Smooth muscle cell (in vitro differentiated cells): ENCODE results near the gene ASIC5. TPM values are rescaled to one million over a fixed set of nuclear protein-coding genes. Genes with fewer than 3 reads are reported as not detected.
"Not testable (repeated sequence)": the region's sequence is repeated elsewhere in the genome, so short reads cannot be mapped to it uniquely, and the experiment has no call there.

Experiments used
- DNase-seq: peaks from one replicate; lab custom pipeline; 2025; ENCODE audit not compliant: unreplicated experiment; lab: John Stamatoyannopoulos, UW
- H2AFZ ChIP-seq: fragments of 200-600 bp; sonication (generic); 2 replicates; pipeline ENCODE4 v1.6.0; 2016; ENCODE audit warnings: antibody characterized with exemption, low read depth, mild to moderate bottlenecking
- H3F3A ChIP-seq: fragments of 200-600 bp; sonication (generic); 2 replicates; pipeline ENCODE4 v1.6.0; 2017; ENCODE audit warnings: antibody characterized with exemption, low read depth
- H3K27ac ChIP-seq: fragments of 200-600 bp; sonication (generic); 2 replicates; pipeline ENCODE4 v1.5.1; 2016; ENCODE audit warnings: low read depth, mild to moderate bottlenecking
- H3K27me3 ChIP-seq: fragments of 200-600 bp; sonication (generic); 2 replicates; pipeline ENCODE4 v1.6.1; 2016; ENCODE audit warnings: low read depth, mild to moderate bottlenecking
- H3K36me3 ChIP-seq: fragments of 200-600 bp; sonication (generic); 2 replicates; pipeline ENCODE4 v1.5.1; 2016; ENCODE audit warnings: low read depth
- H3K4me1 ChIP-seq: fragments of 200-600 bp; sonication (generic); 2 replicates; pipeline ENCODE4 v1.5.1; 2016; ENCODE audit warnings: low read depth
- H3K4me2 ChIP-seq: fragments of 200-600 bp; sonication (generic); 2 replicates; pipeline ENCODE4 v1.6.0; 2016; ENCODE audit warnings: mild to moderate bottlenecking
- H3K4me3 ChIP-seq: fragments of 200-600 bp; sonication (generic); 2 replicates; pipeline ENCODE4 v1.5.1; 2016; ENCODE audit warnings: mild to moderate bottlenecking
- H3K79me2 ChIP-seq: fragments of 200-600 bp; sonication (generic); 2 replicates; pipeline ENCODE4 v1.6.0; 2016; ENCODE audit warnings: low read depth, mild to moderate bottlenecking
- H3K9ac ChIP-seq: fragments of 200-600 bp; sonication (generic); 2 replicates; pipeline ENCODE4 v1.6.0; 2016; ENCODE audit warnings: low read depth
- H3K9me3 ChIP-seq: fragments of 200-600 bp; sonication (generic); replicated peaks from 2 replicates; pipeline ENCODE4 v1.5.1; 2016; ENCODE audit warnings: low read depth
- H4K20me1 ChIP-seq: fragments of 200-600 bp; sonication (generic); 2 replicates; pipeline ENCODE4 v1.6.0; 2016; ENCODE audit warnings: low read depth
- CTCF ChIP-seq: fragments of 200-600 bp; sonication (generic); IDR thresholded peaks from 2 replicates; pipeline ENCODE4 v1.5.1; 2017; ENCODE audit warnings: borderline replicate concordance, mild to moderate bottlenecking, antibody characterized with exemption; ENCODE audit not compliant: insufficient read depth, poor library complexity, severe bottlenecking
- WGBS: methylation state at CpG from one replicate; pipeline ENCODE4 v1.1.7; 2016; ENCODE audit warnings: low lambda C conversion rate; 5-methylcytosine and 5-hydroxymethylcytosine counted together
- polyA plus RNA-seq: library from polyadenylated mRNA; unstranded; fragments of >200 nt; fragmentation: Nextera tagmentation; extraction: Ambion mirVana; gene quantifications from 2 replicates; pipeline ENCODE4 v1.2.1, GENCODE V29; 2016
- total RNA-seq: library from RNA; depleted of rRNA; stranded (reverse); fragments of >200 nt; gene quantifications from 2 replicates; pipeline ENCODE4 v1.2.3, GENCODE V29; 2014

ASIC5 gene
- total and polyA plus RNA-seq, 2 experiments from 2014 or later, result not detected

- no peak overlapping the region for H3K4me3 ChIP-seq
- peaks cover 13% of the 10 kb centered on the region for H3K79me2 ChIP-seq
- no peaks in the 10 kb centered on the region for H3K36me3 ChIP-seq
- peak overlapping the region; percentile 86 for H3K27ac ChIP-seq
- H3K4me2 ChIP-seq, result peak overlapping the region; percentile 71
- DNase-seq, result no peak
- H4K20me1 ChIP-seq, result no peaks in the 10 kb centered on the region
- TF ChIP-seq CTCF, result no peak
- H3K4me1 ChIP-seq, result peaks cover 11% of the 10 kb centered on the region
- no peaks in the 10 kb centered on the region for H3K9me3 ChIP-seq
- H3K27me3 ChIP-seq, result no peaks in the 10 kb centered on the region
- 0% methylated on average over 3 of the region's 3 CpGs for WGBS
- peaks cover 29% of the 10 kb centered on the region for H3F3A ChIP-seq
- peak overlapping the region; percentile 3 for H3K9ac ChIP-seq
- H2AFZ ChIP-seq, result peak overlapping the region; percentile 26
Measured at GRCh38 chr4:155899891-155900290, 33.8 kb upstream of the ASIC5 start.

GRCh38 chr4:155898371-155898770 is 32.3 kb upstream of the ASIC5 start:
- H3K27ac ChIP-seq, H3K36me3 ChIP-seq, H3K79me2 ChIP-seq, H3K9ac ChIP-seq, H2AFZ ChIP-seq, H3K27me3 ChIP-seq, H3K9me3 ChIP-seq, H3K4me2 ChIP-seq, H4K20me1 ChIP-seq, H3K4me3 ChIP-seq, DNase-seq: not testable (repeated sequence)
- H3F3A ChIP-seq, result peaks cover 29% of the 10 kb centered on the region
- H3K4me1 ChIP-seq, result peaks cover 11% of the 10 kb centered on the region
- WGBS, result 89% methylated on average over 2 of the region's 2 CpGs

GRCh38 chr4:155891058-155891457 is 25.0 kb upstream of the ASIC5 start:
- Histone ChIP-seq H3K79me2 (no peaks in the 10 kb centered on the region), H3K27me3 (no peaks in the 10 kb centered on the region), H4K20me1 (no peaks in the 10 kb centered on the region), H3K4me2 (no peak overlapping the region), H3K36me3 (no peaks in the 10 kb centered on the region), H3K4me3 (no peak overlapping the region), H3K27ac (peak overlapping the region; percentile 42), H3K4me1 (peaks cover 7% of the 10 kb centered on the region), H3K9ac (no peak overlapping the region), H3F3A (peaks cover 17% of the 10 kb centered on the region), H2AFZ (no peak overlapping the region), H3K9me3 (no peaks in the 10 kb centered on the region)
- DNase-seq, result no peak
- 45% methylated on average over 3 of the region's 3 CpGs for WGBS
- no peak for TF ChIP-seq CTCF

- no peak for TF ChIP-seq CTCF
- Histone ChIP-seq H3K79me2 (no peaks in the 10 kb centered on the region), H2AFZ (no peak overlapping the region), H3K4me3 (no peak overlapping the region), H3K9me3 (no peaks in the 10 kb centered on the region), H3F3A (peaks cover 17% of the 10 kb centered on the region), H3K27ac (peak overlapping the region; percentile 83), H3K4me1 (peaks cover 7% of the 10 kb centered on the region), H4K20me1 (no peaks in the 10 kb centered on the region), H3K4me2 (no peak overlapping the region), H3K9ac (no peak overlapping the region), H3K36me3 (no peaks in the 10 kb centered on the region), H3K27me3 (no peaks in the 10 kb centered on the region)
- WGBS, result 93% methylated on average over 2 of the region's 2 CpGs
- DNase-seq, result no peak
Measured at GRCh38 chr4:155889946-155890345, 23.9 kb upstream of the ASIC5 start.
